Thymus (tissue), 11 donors: ENCODE results near the gene RELB. TPM values are rescaled to one million over a fixed set of nuclear protein-coding genes. Genes with fewer than 3 reads are reported as not detected.

ENCODE experiments used
- DNase-seq, 9 donors: peaks; one replicate each; pipeline ENCODE4 v3.0.0-alpha.2; 2013; ENCODE audit warnings: low spot score in 9 of 9, low read depth in 6 of 9, missing footprints in 1 of 9
- H3K27ac ChIP-seq, 2 donors: one replicate each; pipeline ENCODE4 v1.5.1; 2013; ENCODE audit warnings: control low read depth in 1 of 2, low read depth in 1 of 2, low read length in 1 of 2, mild to moderate bottlenecking in 1 of 2, moderate library complexity in 1 of 2
- H3K27me3 ChIP-seq, 2 donors: one replicate each; pipeline ENCODE4 v1.5.1; 2013; ENCODE audit warnings: low read length in 1 of 2; ENCODE audit not compliant: control insufficient read depth in 2 of 2, insufficient read depth in 1 of 2
- H3K36me3 ChIP-seq, 2 donors: one replicate each; pipeline ENCODE4 v1.5.1; 2013; ENCODE audit warnings: low read length in 1 of 2, mild to moderate bottlenecking in 1 of 2, moderate library complexity in 1 of 2; ENCODE audit not compliant: control insufficient read depth in 2 of 2, insufficient read depth in 2 of 2
- H3K4me1 ChIP-seq, 2 donors: one replicate each; pipeline ENCODE4 v1.5.1; 2013; ENCODE audit warnings: low read length in 2 of 2; ENCODE audit not compliant: control insufficient read depth in 2 of 2, insufficient read depth in 2 of 2
- H3K4me3 ChIP-seq, 2 donors: one replicate each; pipeline ENCODE4 v1.5.1; 2013; ENCODE audit warnings: low read length in 2 of 2, control low read depth in 1 of 2, mild to moderate bottlenecking in 1 of 2
- H3K9me3 ChIP-seq, 2 donors: one replicate each; pipeline ENCODE4 v1.5.1; 2013; ENCODE audit warnings: low read length in 1 of 2, mild to moderate bottlenecking in 1 of 2; ENCODE audit not compliant: control insufficient read depth in 2 of 2, insufficient read depth in 1 of 2
- WGBS: extraction: QIAGEN DNeasy Blood & Tissue Kit; methylation state at CpG from one replicate; pipeline ENCODE4 v1.1.7; 2013; 5-methylcytosine and 5-hydroxymethylcytosine counted together
- polyA plus RNA-seq: library from polyadenylated mRNA; stranded (reverse); fragments of 200-250 nt; gene quantifications from one replicate; pipeline ENCODE4 v1.2.3, GENCODE V29; 2013
- total RNA-seq: library from RNA; stranded (reverse); fragments of 120-200 nt; gene quantifications from one replicate; pipeline ENCODE4 v1.2.4, GENCODE V29; 2013
- donor health status: healthy.

Gene RELB
- total and polyA plus RNA-seq, 2 donors: 16.9 to 24.1 TPM

- H3K9me3 ChIP-seq: no peaks in the 10 kb centered on the region
- no peak overlapping the region for H3K4me3 ChIP-seq
- DNase-seq: no peak
- H3K4me1 ChIP-seq: no peaks in the 10 kb centered on the region
- H3K27me3 ChIP-seq: no peaks in the 10 kb centered on the region
- H3K36me3 ChIP-seq: peaks cover 68 to 70% of the 10 kb centered on the region in 2 donors
- H3K27ac ChIP-seq: no peak overlapping the region
- 97% methylated on average over 4 of the region's 4 CpGs for WGBS
Observed at GRCh38 chr19:44975444-44975843, 25.8 kb upstream of the RELB start.

- WGBS: 95% methylated on average over 9 of the region's 9 CpGs
- H3K9me3 ChIP-seq: no peaks in the 10 kb centered on the region
- H3K27me3 ChIP-seq: no peaks in the 10 kb centered on the region
- no peak for DNase-seq
- H3K27ac ChIP-seq: no peak overlapping the region
- H3K4me1 ChIP-seq: no peaks in the 10 kb centered on the region
- peaks cover 46 to 75% of the 10 kb centered on the region in 2 donors for H3K36me3 ChIP-seq
- no peak overlapping the region for H3K4me3 ChIP-seq
Observed at GRCh38 chr19:44984005-44984404, 17.3 kb upstream of the RELB start.

GRCh38 chr19:44985445-44985844 lies 15.8 kb upstream of the RELB start:
- Histone ChIP-seq H3K36me3 (peaks cover 42 to 77% of the 10 kb centered on the region in 2 donors), H3K27me3 (no peaks in the 10 kb centered on the region), H3K4me3 (no peak overlapping the region), H3K27ac (no peak overlapping the region), H3K9me3 (no peaks in the 10 kb centered on the region), H3K4me1 (no peaks in the 10 kb centered on the region)
- WGBS: 96% methylated on average over 4 of the region's 4 CpGs
- DNase-seq: no peak

- H3K27me3 ChIP-seq: no peaks in the 10 kb centered on the region
- 99% methylated on average over 7 of the region's 7 CpGs for WGBS
- DNase-seq: no peak
Observed at GRCh38 chr19:44986389-44986788, 14.9 kb upstream of the RELB start.

GRCh38 chr19:44987148-44987675 lies 14.1 kb upstream of the RELB start:
- H3K9me3 ChIP-seq: no peaks in the 10 kb centered on the region
- no peak for DNase-seq
- no peak overlapping the region for H3K27ac ChIP-seq
- H3K4me3 ChIP-seq: no peak overlapping the region
- H3K27me3 ChIP-seq: no peaks in the 10 kb centered on the region
- peaks cover 55 to 87% of the 10 kb centered on the region in 2 donors for H3K36me3 ChIP-seq
- 96% methylated on average over 20 of the region's 20 CpGs for WGBS
- H3K4me1 ChIP-seq: no peaks in the 10 kb centered on the region

More at GRCh38 chr19:44986389-44986788, 14.9 kb upstream of the RELB start:
- Histone ChIP-seq H3K4me3 (no peak overlapping the region), H3K9me3 (no peaks in the 10 kb centered on the region), H3K27ac (no peak overlapping the region), H3K4me1 (no peaks in the 10 kb centered on the region), H3K36me3 (peaks cover 52 to 84% of the 10 kb centered on the region in 2 donors)

GRCh38 chr19:44988273-44988672 lies 13.0 kb upstream of the RELB start:
- H3K4me3 ChIP-seq: no peak overlapping the region
- H3K27ac ChIP-seq: peak overlapping the region; percentile 5 to 47
- H3K27me3 ChIP-seq: no peaks in the 10 kb centered on the region
- no peaks in the 10 kb centered on the region for H3K4me1 ChIP-seq
- H3K36me3 ChIP-seq: peaks cover 55 to 89% of the 10 kb centered on the region in 2 donors
- WGBS: 95% methylated on average over 9 of the region's 9 CpGs
- no peak for DNase-seq
- H3K9me3 ChIP-seq: no peaks in the 10 kb centered on the region

- 96% methylated on average over 15 of the region's 15 CpGs for WGBS
- H3K27ac ChIP-seq: no peak overlapping the region
- no peaks in the 10 kb centered on the region for H3K4me1 ChIP-seq
- H3K36me3 ChIP-seq: peaks cover 55 to 86% of the 10 kb centered on the region in 2 donors
- no peak overlapping the region for H3K4me3 ChIP-seq
- no peaks in the 10 kb centered on the region for H3K27me3 ChIP-seq
- peak in 6 of 9 donors; percentile 8 to 36 (median 20) for DNase-seq
- H3K9me3 ChIP-seq: no peaks in the 10 kb centered on the region
Observed at GRCh38 chr19:44988896-44989556, 12.2 kb upstream of the RELB start.

- no peak overlapping the region for H3K27ac ChIP-seq
- DNase-seq: no peak
- 97% methylated on average over 14 of the region's 14 CpGs for WGBS
Observed at GRCh38 chr19:44990459-44990858, 10.8 kb upstream of the RELB start.

GRCh38 chr19:44990966-44991365 lies 10.3 kb upstream of the RELB start:
- 96% methylated on average over 12 of the region's 12 CpGs for WGBS
- DNase-seq: no peak
- no peaks in the 10 kb centered on the region for H3K4me1 ChIP-seq
- no peak overlapping the region for H3K27ac ChIP-seq
- no peak overlapping the region for H3K4me3 ChIP-seq
- no peaks in the 10 kb centered on the region for H3K9me3 ChIP-seq
- H3K27me3 ChIP-seq: no peaks in the 10 kb centered on the region
- peaks cover 48 to 67% of the 10 kb centered on the region in 2 donors for H3K36me3 ChIP-seq

More at GRCh38 chr19:44990459-44990858, 10.8 kb upstream of the RELB start:
- Histone ChIP-seq H3K4me1 (no peaks in the 10 kb centered on the region), H3K27me3 (no peaks in the 10 kb centered on the region), H3K36me3 (peaks cover 52 to 72% of the 10 kb centered on the region in 2 donors), H3K9me3 (no peaks in the 10 kb centered on the region), H3K4me3 (no peak overlapping the region)
